Diencephalon (tissue), 1 donor: Measurements from ENCODE around the gene NUPR2. TPM values are rescaled to one million over a fixed set of nuclear protein-coding genes. Genes with fewer than 3 reads are reported as not detected.

ENCODE experiments used
- total RNA-seq: library from RNA; depleted of rRNA; stranded (reverse); fragments of >200 nt; gene quantifications from one replicate; pipeline ENCODE4 v1.2.3, GENCODE V29; 2014

Gene NUPR2, protein sequence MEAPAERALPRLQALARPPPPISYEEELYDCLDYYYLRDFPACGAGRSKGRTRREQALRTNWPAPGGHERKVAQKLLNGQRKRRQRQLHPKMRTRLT
- 3.0 TPM for total RNA-seq

GRCh38 chr7:56115852-56116538 lies at the start of gene NUPR2:
Gene NUPR2 (minus strand): TSS chr7:56116417. CDS start chr7:56116314, 103 bp downstream.

GRCh38 chr7:56106108-56107073 lies 9.8 kb downstream of the NUPR2 start, which contains the start of gene CHCHD2:
Gene CHCHD2 (minus strand): TSS chr7:56106476. CDS start chr7:56106413, 63 bp downstream.

DNA sequence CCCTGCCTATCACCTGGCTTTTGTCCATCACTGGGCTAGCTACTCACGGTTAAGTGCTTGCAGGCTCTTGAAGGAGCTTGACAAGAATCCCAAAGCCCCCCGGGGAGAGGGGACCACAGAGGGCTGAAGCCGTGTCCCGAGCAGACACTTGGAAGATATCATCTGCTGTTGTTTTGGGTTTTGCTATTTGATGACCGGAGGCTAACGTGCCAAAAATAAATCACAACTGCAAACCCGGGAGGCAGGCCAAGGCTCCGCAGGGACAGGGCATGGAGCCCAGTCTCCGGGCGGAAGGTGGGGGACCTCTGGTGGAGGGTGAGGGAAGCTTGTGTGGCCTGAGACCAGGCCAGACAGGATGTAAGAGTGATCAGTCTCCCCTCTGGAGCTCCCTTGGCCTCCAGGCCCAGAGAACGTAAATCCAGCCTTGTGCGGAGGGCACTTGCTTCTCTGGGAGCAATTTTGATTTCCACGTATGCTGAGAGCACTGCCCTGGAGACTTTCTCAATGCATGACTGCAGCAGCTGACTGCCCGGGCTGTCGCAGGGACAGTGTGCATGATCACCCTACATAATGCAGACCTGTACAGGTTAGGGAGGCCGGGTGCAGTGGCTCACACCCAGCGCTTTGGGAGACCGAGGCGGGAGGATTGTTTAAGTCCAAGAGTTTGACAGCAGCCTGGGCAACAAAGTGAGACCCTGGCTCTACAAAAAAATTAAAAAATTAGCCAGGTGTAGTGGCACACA lies 23.3 kb downstream of the NUPR2 start, which contains the start of gene PHKG1:
Gene PHKG1, minus strand, starts transcription at position 164 of the 743 bp plus-strand sequence. CDS start 4,011 bp downstream, outside the sequence.

Other genes starting within 250 kb of the NUPR2 start
- 54.4 TPM for gene ZNF713, start 229.0 kb downstream of the NUPR2 start, total RNA-seq
- gene MRPS17, start 164.5 kb downstream of the NUPR2 start, total RNA-seq = 27.7 TPM
- gene NIPSNAP2, start 151.8 kb downstream of the NUPR2 start, total RNA-seq = 58.6 TPM
- 28.8 TPM for gene PSPH, start 65.0 kb downstream of the NUPR2 start, total RNA-seq
- 182 TPM for gene CCT6A, start 64.7 kb downstream of the NUPR2 start, total RNA-seq
- gene SUMF2, start 52.1 kb downstream of the NUPR2 start, total RNA-seq = 103 TPM
- 7.2 TPM for gene PHKG1, start 23.5 kb downstream of the NUPR2 start, total RNA-seq
- gene CHCHD2, start 9.9 kb downstream of the NUPR2 start, total RNA-seq = 160 TPM